ENCODE measurements around the gene SLC52A1. TPM values are rescaled to one million over a fixed set of nuclear protein-coding genes. Genes with fewer than 3 reads are reported as not detected.
"Not testable (repeated sequence)": the region's sequence is repeated elsewhere in the genome, so short reads cannot be mapped to it uniquely, and the experiment has no call there.

Gene SLC52A1
- 3.2 TPM for polyA plus RNA-seq
- long read RNA-seq, donor 1: 0 reads
- long read RNA-seq, donor 2: 0 reads
- long read RNA-seq, donor 3: 0 reads
- long read RNA-seq, donor 4: 0 reads
- long read RNA-seq, donor 5: 0 reads
- long read RNA-seq, donor 6: 0 reads
- long read RNA-seq, donor 7: 0 reads
- long read RNA-seq, donor 8: 0 reads
- long read RNA-seq, donor 9, partial matches to known transcripts: 0 of 1 reads
- long read RNA-seq, donor 9, other reads (novel, unspliced or antisense): 0 of 1 reads
- long read RNA-seq, donor 10, partial matches to known transcripts: 0 of 1 reads
- long read RNA-seq, donor 10, other reads (novel, unspliced or antisense): 0 of 1 reads
- long read RNA-seq, donor 11: 0 reads

GRCh38 chr17:5035315-5035714, at the start of gene SLC52A1:
TSS of gene SLC52A1 (minus strand) at chr17:5035426. CDS start at chr17:5034606, 820 bp downstream.
- H3K9me3 ChIP-seq (ENCODE audit: control insufficient read depth, low read depth, low read length): no peaks in the 10 kb centered on the region
- no peak within 1 kb of the TSS for H3K27ac ChIP-seq (ENCODE audit: low read length)
- peak in 1 of 2 donors; percentile 53 for DNase-seq
- H3K27me3 ChIP-seq (ENCODE audit: control insufficient read depth, insufficient read depth, low read length): peaks cover 9% of the 10 kb centered on the region
- H3K4me3 ChIP-seq (ENCODE audit: low read length): peak within 1 kb of the TSS; percentile 41
- no CpG with 5 or more reads among the region's 24 CpGs for WGBS (ENCODE audit: insufficient coverage, low lambda C conversion rate)
- H3K36me3 ChIP-seq (ENCODE audit: control insufficient read depth, insufficient read depth, low read length): no peaks in the 10 kb centered on the region
- H3K4me1 ChIP-seq (ENCODE audit: control insufficient read depth, insufficient read depth, low read length): no peaks in the 10 kb centered on the region

DNA sequence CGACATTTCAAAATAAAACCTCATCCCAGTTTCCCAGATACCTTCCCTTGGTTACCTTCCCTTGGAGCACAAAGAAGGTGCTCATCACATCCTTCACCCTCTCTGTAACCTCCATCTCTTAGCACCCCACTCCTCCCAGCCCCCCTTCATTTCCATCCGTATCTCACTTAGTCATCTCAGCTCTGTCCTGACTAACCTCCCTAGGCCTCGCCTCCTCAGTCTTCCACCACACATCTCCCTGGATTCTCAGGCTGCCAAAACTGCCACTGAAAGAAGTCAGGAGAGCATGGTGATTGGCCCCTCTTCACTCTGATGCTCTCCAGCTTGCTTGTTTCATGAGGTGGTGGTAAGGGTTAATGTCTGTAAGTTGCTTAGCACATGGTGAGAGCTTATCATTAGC, 45.4 kb upstream of the SLC52A1 start:
- Histone ChIP-seq H3K4me1 (ENCODE audit: control insufficient read depth, insufficient read depth, low read length) (peaks cover 6% of the 10 kb centered on the region), H3K9me3 (ENCODE audit: control insufficient read depth, low read depth, low read length) (peaks cover 39% of the 10 kb centered on the region), H3K27me3 (ENCODE audit: control insufficient read depth, insufficient read depth, low read length) (no peaks in the 10 kb centered on the region), H3K36me3 (ENCODE audit: control insufficient read depth, insufficient read depth, low read length) (peaks cover 11% of the 10 kb centered on the region), H3K27ac (ENCODE audit: low read length) (no peak overlapping the region), H3K4me3 (ENCODE audit: low read length) (no peak overlapping the region)
- 90% methylated on average over 2 of the region's 3 CpGs for WGBS (ENCODE audit: insufficient coverage, low lambda C conversion rate)
- no peak for DNase-seq

GRCh38 chr17:5078106-5079028, 43.1 kb upstream of the SLC52A1 start, which contains the start of gene ZFP3:
TSS of gene ZFP3 (plus strand) at chr17:5078467. CDS start at chr17:5091505, 13,038 bp downstream.
- Histone ChIP-seq H3K4me1 (ENCODE audit: control insufficient read depth, insufficient read depth, low read length) (peaks cover 8% of the 10 kb centered on the region), H3K36me3 (ENCODE audit: control insufficient read depth, insufficient read depth, low read length) (peaks cover 6% of the 10 kb centered on the region), H3K27me3 (ENCODE audit: control insufficient read depth, insufficient read depth, low read length) (no peaks in the 10 kb centered on the region), H3K27ac (ENCODE audit: low read length) (peak within 1 kb of the TSS; percentile 75), H3K4me3 (ENCODE audit: low read length) (peak within 1 kb of the TSS; percentile 86), H3K9me3 (ENCODE audit: control insufficient read depth, low read depth, low read length) (peaks cover 18% of the 10 kb centered on the region)
- WGBS (ENCODE audit: insufficient coverage, low lambda C conversion rate): 0% methylated on average over 1 of the region's 75 CpGs
- DNase-seq: peak; percentile 75 to 97

DNA sequence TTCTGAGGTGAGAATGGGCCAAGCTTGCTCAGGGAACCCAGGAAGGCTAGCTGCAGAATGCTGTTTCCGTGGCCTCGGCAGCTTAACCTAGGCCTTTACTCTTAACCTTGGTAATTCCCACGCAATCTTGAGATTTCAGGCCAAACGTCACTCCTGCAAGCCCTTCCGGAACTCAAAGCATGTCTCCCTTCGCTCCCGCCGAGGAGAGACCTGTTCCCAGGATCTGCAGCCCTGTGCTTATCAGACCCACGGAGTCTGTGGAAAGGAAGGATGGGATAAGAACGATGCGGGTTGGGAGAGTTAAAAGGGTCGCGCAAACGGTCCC, 42.5 kb upstream of the SLC52A1 start:
- peak overlapping the region; percentile 86 for H3K4me3 ChIP-seq (ENCODE audit: low read length)
- 40% methylated on average over 1 of the region's 14 CpGs for WGBS (ENCODE audit: insufficient coverage, low lambda C conversion rate)
- H3K36me3 ChIP-seq (ENCODE audit: control insufficient read depth, insufficient read depth, low read length): peaks cover 6% of the 10 kb centered on the region
- peak in 1 of 2 donors; percentile 3 for DNase-seq
- peaks cover 8% of the 10 kb centered on the region for H3K4me1 ChIP-seq (ENCODE audit: control insufficient read depth, insufficient read depth, low read length)
- no peaks in the 10 kb centered on the region for H3K27me3 ChIP-seq (ENCODE audit: control insufficient read depth, insufficient read depth, low read length)
- H3K27ac ChIP-seq (ENCODE audit: low read length): peak overlapping the region; percentile 75
- H3K9me3 ChIP-seq (ENCODE audit: control insufficient read depth, low read depth, low read length): peaks cover 14% of the 10 kb centered on the region

GRCh38 chr17:5077275-5077674, 42.0 kb upstream of the SLC52A1 start:
- not testable (repeated sequence) for H3K27ac ChIP-seq (ENCODE audit: low read length)

DNA sequence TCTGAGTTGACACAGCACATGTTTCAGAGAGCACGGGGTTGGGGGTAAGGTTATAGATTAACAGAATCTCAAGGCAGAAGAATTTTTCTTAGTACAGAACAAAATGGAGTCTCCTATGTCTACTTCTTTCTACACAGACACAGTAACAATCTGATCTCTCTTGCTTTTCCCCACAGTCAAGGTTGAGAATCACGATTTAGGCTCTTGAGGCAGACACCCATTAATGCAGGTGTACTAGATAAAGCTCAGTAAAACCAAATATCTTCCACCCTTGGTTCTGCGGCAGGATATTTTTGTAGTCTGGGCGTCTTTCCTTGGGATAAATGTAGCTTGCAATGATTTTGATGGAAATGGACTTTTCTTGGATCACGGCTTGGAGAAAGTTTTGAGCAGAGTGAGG, 40.2 kb upstream of the SLC52A1 start:
- not testable (repeated sequence) for H3K4me3 ChIP-seq (ENCODE audit: low read length); H3K9me3 ChIP-seq (ENCODE audit: control insufficient read depth, low read depth, low read length); H3K36me3 ChIP-seq (ENCODE audit: control insufficient read depth, insufficient read depth, low read length); DNase-seq; H3K27ac ChIP-seq (ENCODE audit: low read length); H3K4me1 ChIP-seq (ENCODE audit: control insufficient read depth, insufficient read depth, low read length); H3K27me3 ChIP-seq (ENCODE audit: control insufficient read depth, insufficient read depth, low read length)
- WGBS (ENCODE audit: insufficient coverage, low lambda C conversion rate): 80% methylated on average over 1 of the region's 5 CpGs

More at GRCh38 chr17:5077275-5077674, 42.0 kb upstream of the SLC52A1 start:
- not testable (repeated sequence) for DNase-seq; H3K4me1 ChIP-seq (ENCODE audit: control insufficient read depth, insufficient read depth, low read length); H3K36me3 ChIP-seq (ENCODE audit: control insufficient read depth, insufficient read depth, low read length); H3K27me3 ChIP-seq (ENCODE audit: control insufficient read depth, insufficient read depth, low read length)
- peak overlapping the region; percentile 86 for H3K4me3 ChIP-seq (ENCODE audit: low read length)
- peaks cover 10% of the 10 kb centered on the region for H3K9me3 ChIP-seq (ENCODE audit: control insufficient read depth, low read depth, low read length)
- WGBS (ENCODE audit: insufficient coverage, low lambda C conversion rate): 100% methylated on average over 7 of the region's 24 CpGs

DNA sequence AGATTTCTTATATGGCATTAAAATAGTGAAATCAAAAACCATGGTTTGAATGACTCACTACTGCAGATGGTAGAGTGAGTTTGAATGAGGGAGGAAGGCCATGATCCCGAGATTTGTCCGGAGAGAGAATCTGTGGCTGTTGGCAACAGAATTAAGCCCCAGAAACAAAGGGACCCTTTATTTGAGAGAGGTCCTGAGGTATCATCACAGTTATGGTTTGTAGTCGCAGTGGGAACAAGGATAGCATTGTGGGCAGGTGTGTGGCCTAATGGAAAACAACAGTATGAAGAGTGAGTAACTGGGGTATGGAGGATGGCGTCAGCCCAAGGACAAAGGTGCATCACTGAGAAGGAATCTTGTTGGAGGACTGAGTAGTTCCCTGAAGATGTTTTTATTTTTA, 34.5 kb upstream of the SLC52A1 start:
- H3K9me3 ChIP-seq (ENCODE audit: control insufficient read depth, low read depth, low read length): no peaks in the 10 kb centered on the region
- H3K27ac ChIP-seq (ENCODE audit: low read length): no peak overlapping the region
- H3K27me3 ChIP-seq (ENCODE audit: control insufficient read depth, insufficient read depth, low read length): no peaks in the 10 kb centered on the region
- no peak for DNase-seq
- no peak overlapping the region for H3K4me3 ChIP-seq (ENCODE audit: low read length)
- 100% methylated on average over 2 of the region's 4 CpGs for WGBS (ENCODE audit: insufficient coverage, low lambda C conversion rate)
- H3K4me1 ChIP-seq (ENCODE audit: control insufficient read depth, insufficient read depth, low read length): no peaks in the 10 kb centered on the region
- no peaks in the 10 kb centered on the region for H3K36me3 ChIP-seq (ENCODE audit: control insufficient read depth, insufficient read depth, low read length)

DNA sequence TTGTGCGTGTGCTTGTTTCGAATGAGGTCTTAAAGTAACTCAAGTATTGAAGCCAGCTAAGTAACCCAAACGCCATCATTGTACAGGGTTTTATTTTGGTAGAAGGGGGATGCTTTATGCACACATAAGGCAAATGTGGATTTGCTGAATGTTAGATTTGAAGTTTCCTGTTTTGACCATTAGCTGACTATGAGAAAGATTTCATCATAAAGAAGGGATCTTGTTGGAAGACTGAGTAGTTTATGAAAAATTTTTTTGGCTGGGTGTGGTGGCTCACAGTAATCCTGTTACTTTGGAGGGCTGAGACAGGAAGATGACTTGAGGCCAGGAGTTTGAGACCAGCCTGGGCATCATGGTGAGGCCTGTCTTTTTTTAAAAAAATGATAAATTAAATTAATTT, 33.0 kb upstream of the SLC52A1 start:
- Histone ChIP-seq H3K27me3 (ENCODE audit: control insufficient read depth, insufficient read depth, low read length) (no peaks in the 10 kb centered on the region), H3K27ac (ENCODE audit: low read length) (no peak overlapping the region), H3K4me1 (ENCODE audit: control insufficient read depth, insufficient read depth, low read length) (no peaks in the 10 kb centered on the region), H3K4me3 (ENCODE audit: low read length) (no peak overlapping the region), H3K36me3 (ENCODE audit: control insufficient read depth, insufficient read depth, low read length) (no peaks in the 10 kb centered on the region), H3K9me3 (ENCODE audit: control insufficient read depth, low read depth, low read length) (no peaks in the 10 kb centered on the region)
- whole genome bisulfite sequencing (ENCODE audit: insufficient coverage, low lambda C conversion rate): no CpG with 5 or more reads among the region's 3 CpGs
- DNase-seq: no peak

GRCh38 chr17:5065227-5065744, 30.1 kb upstream of the SLC52A1 start:
- no peak for DNase-seq
- Histone ChIP-seq H3K4me1 (ENCODE audit: control insufficient read depth, insufficient read depth, low read length) (no peaks in the 10 kb centered on the region), H3K36me3 (ENCODE audit: control insufficient read depth, insufficient read depth, low read length) (no peaks in the 10 kb centered on the region), H3K27ac (ENCODE audit: low read length) (no peak overlapping the region), H3K9me3 (ENCODE audit: control insufficient read depth, low read depth, low read length) (no peaks in the 10 kb centered on the region), H3K27me3 (ENCODE audit: control insufficient read depth, insufficient read depth, low read length) (no peaks in the 10 kb centered on the region), H3K4me3 (ENCODE audit: low read length) (no peak overlapping the region)
- WGBS (ENCODE audit: insufficient coverage, low lambda C conversion rate): no CpG with 5 or more reads among the region's 1 CpG

DNA sequence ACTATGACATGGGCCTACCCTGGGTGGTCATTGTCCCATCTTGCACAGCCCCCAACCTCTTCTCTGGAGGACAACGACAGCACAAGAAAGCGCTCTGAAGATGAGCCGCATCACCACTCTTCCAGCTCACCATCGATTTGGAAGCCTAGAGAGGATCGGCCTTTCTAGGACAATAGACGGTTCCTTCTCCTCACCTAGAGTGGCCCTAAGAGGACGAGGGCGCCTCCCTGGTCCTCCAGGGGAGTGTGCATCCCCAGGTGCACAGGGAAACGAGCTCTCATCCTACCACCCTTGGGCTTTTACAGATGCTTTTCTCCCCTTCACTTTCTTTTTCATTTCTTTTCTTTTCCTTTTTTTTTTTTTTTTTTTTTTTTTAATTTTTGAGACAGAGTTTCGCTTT, 20.3 kb upstream of the SLC52A1 start:
- Histone ChIP-seq H3K9me3 (ENCODE audit: control insufficient read depth, low read depth, low read length) (peaks cover 2% of the 10 kb centered on the region), H3K36me3 (ENCODE audit: control insufficient read depth, insufficient read depth, low read length) (no peaks in the 10 kb centered on the region), H3K4me3 (ENCODE audit: low read length) (no peak overlapping the region), H3K27me3 (ENCODE audit: control insufficient read depth, insufficient read depth, low read length) (no peaks in the 10 kb centered on the region), H3K27ac (ENCODE audit: low read length) (no peak overlapping the region), H3K4me1 (ENCODE audit: control insufficient read depth, insufficient read depth, low read length) (no peaks in the 10 kb centered on the region)
- no peak for DNase-seq
- no CpG with 5 or more reads among the region's 10 CpGs for WGBS (ENCODE audit: insufficient coverage, low lambda C conversion rate)

Measured in large intestine (tissue), 12 donors.